GM06990 (cell line): Measurements from ENCODE around the gene CEP112.

ENCODE experiments used
- DNase-seq: peaks from one replicate; pipeline ENCODE4 v3.0.0-alpha.2; 2011; ENCODE audit not compliant: insufficient read length; ENCODE audit errors: extremely low read depth
- H3K27me3 ChIP-seq: replicated peaks from 2 replicates; pipeline ENCODE4 v1.6.0; 2011; ENCODE audit warnings: low read length; ENCODE audit not compliant: control insufficient read depth, insufficient read depth
- H3K36me3 ChIP-seq: 2 replicates; pipeline ENCODE4 v1.5.1; 2011; ENCODE audit warnings: low read length; ENCODE audit not compliant: control insufficient read depth, insufficient read depth
- H3K4me3 ChIP-seq: replicated peaks from 2 replicates; pipeline ENCODE4 v1.5.1; 2011; ENCODE audit warnings: low read depth, mild to moderate bottlenecking, control low read depth, low read length
- CTCF ChIP-seq: IDR thresholded peaks from 2 replicates; pipeline ENCODE4 v1.5.1; 2011; ENCODE audit warnings: low read length, control low read depth, mild to moderate bottlenecking, inconsistent platforms; ENCODE audit not compliant: insufficient read depth, poor library complexity, severe bottlenecking

CEP112 gene

GRCh38 chr17:65699459-65699858 lies 492.5 kb downstream of the CEP112 start:
- no peaks in the 10 kb centered on the region for H3K27me3 ChIP-seq
- no peak for TF ChIP-seq CTCF
- no peak for DNase-seq
- H3K36me3 ChIP-seq, result no peaks in the 10 kb centered on the region
- no peak overlapping the region for H3K4me3 ChIP-seq

GRCh38 chr17:65698381-65699061 lies 493.4 kb downstream of the CEP112 start:
- no peak for DNase-seq
- Histone ChIP-seq H3K4me3 (no peak overlapping the region), H3K27me3 (no peaks in the 10 kb centered on the region), H3K36me3 (no peaks in the 10 kb centered on the region)
- no peak for TF ChIP-seq CTCF

GRCh38 chr17:65697661-65698060 lies 494.3 kb downstream of the CEP112 start:
- Histone ChIP-seq H3K36me3 (no peaks in the 10 kb centered on the region), H3K27me3 (no peaks in the 10 kb centered on the region; the same call in 1 of the 2 replicates), H3K4me3 (no peak overlapping the region)
- TF ChIP-seq CTCF, result no peak
- no peak for DNase-seq

GRCh38 chr17:65696739-65697394 lies 495.1 kb downstream of the CEP112 start:
- H3K4me3 ChIP-seq, result no peak overlapping the region
- H3K36me3 ChIP-seq, result no peaks in the 10 kb centered on the region
- DNase-seq, result no peak
- H3K27me3 ChIP-seq, result no peaks in the 10 kb centered on the region; the same call in 1 of the 2 replicates
- no peak for TF ChIP-seq CTCF

GRCh38 chr17:65694601-65695000 lies 497.3 kb downstream of the CEP112 start:
- no peak overlapping the region for H3K4me3 ChIP-seq
- TF ChIP-seq CTCF, result no peak
- no peak for DNase-seq

More at GRCh38 chr17:65694601-65695000, 497.3 kb downstream of the CEP112 start:
- Histone ChIP-seq H3K36me3 (no peaks in the 10 kb centered on the region), H3K27me3 (no peaks in the 10 kb centered on the region; the same call in 1 of the 2 replicates)
